Measurements from ENCODE around the gene CEMP1.

CEMP1 gene

GRCh38 chr16:2497116-2497630, 34.0 kb downstream of the CEMP1 start:
- no peak for FAIRE-seq
- no peak for DNase-seq (ENCODE audit: insufficient read length, low spot score)
- TF ChIP-seq, protein P1, sequence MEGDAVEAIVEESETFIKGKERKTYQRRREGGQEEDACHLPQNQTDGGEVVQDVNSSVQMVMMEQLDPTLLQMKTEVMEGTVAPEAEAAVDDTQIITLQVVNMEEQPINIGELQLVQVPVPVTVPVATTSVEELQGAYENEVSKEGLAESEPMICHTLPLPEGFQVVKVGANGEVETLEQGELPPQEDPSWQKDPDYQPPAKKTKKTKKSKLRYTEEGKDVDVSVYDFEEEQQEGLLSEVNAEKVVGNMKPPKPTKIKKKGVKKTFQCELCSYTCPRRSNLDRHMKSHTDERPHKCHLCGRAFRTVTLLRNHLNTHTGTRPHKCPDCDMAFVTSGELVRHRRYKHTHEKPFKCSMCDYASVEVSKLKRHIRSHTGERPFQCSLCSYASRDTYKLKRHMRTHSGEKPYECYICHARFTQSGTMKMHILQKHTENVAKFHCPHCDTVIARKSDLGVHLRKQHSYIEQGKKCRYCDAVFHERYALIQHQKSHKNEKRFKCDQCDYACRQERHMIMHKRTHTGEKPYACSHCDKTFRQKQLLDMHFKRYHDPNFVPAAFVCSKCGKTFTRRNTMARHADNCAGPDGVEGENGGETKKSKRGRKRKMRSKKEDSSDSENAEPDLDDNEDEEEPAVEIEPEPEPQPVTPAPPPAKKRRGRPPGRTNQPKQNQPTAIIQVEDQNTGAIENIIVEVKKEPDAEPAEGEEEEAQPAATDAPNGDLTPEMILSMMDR (IDR thresholded peaks at IDR 0.05; ENCODE audit: insufficient read depth, missing control alignments) = peak; percentile 1

DNA sequence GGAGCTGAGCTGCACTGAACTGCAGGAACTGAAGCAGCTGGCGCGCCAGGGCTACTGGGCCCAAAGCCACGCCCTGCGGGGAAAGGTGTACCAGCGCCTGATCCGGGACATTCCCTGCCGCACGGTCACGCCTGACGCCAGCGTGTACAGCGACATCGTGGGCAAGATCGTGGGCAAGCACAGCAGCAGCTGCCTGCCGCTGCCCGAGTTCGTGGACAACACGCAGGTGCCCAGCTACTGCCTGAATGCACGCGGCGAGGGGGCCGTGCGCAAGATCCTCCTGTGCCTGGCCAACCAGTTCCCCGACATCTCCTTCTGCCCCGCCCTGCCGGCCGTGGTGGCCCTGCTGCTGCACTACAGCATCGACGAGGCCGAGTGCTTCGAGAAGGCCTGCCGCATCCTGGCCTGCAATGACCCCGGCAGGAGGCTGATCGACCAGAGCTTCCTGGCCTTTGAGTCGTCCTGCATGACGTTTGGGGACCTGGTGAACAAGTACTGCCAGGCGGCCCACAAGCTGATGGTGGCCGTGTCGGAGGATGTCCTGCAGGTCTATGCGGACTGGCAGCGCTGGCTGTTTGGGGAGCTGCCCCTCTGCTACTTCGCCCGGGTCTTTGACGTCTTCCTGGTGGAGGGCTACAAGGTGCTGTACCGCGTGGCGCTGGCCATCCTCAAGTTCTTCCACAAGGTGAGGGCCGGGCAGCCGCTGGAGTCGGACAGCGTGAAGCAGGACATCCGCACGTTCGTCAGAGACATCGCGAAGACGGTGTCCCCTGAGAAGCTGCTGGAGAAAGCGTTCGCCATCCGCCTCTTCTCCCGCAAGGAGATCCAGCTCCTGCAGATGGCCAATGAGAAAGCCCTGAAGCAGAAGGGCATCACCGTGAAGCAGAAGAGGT, 34.7 kb downstream of the CEMP1 start:
- TF ChIP-seq, protein P1 (IDR thresholded peaks at IDR 0.05; ENCODE audit: insufficient read depth, missing control alignments) = no peak
- no peak for DNase-seq (ENCODE audit: insufficient read length, low spot score)
- FAIRE-seq = no peak

DNA sequence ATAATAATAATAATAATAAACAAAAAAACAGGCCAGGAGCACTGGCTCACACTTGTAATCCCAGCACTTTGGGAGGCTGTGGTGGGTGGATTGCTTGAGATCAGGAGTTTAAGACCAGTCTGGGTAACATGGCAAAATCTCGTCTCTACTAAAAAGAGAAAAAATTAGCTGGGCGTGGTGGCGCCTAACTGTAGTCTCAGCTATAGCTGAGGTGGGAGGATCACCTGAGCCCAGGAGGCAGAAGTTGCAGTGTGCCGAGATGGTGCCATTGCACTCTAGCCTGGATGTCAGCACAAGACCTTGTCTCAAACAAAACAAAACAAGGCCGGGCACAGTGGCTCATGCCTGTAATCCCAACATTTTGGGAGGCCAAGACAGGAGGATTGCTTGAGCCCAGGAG, 36.2 kb downstream of the CEMP1 start:
- TF ChIP-seq, protein P1 (IDR thresholded peaks at IDR 0.05; ENCODE audit: insufficient read depth, missing control alignments) = no peak
- DNase-seq (ENCODE audit: insufficient read length, low spot score) (no peak), FAIRE-seq (no peak)

DNA sequence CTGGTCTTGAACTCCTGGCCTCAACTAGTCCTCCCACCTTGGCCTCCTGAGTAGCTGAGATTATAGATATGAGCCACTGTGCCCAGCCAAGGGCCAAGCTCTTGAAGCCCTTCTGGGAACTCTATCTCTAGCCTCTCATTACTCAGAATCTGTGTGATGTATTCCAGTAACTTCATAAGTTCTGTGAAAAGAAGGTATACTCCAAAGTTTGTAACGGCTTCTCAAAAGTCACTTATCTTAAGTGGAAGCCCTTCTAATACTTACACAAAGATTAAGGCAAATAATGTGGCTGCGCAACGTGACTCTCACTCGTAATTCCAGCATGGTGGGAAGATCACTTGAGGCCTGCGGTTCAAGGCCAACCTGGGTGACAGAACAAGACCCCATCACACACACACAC, 36.6 kb downstream of the CEMP1 start:
- no peak for DNase-seq (ENCODE audit: insufficient read length, low spot score)
- TF ChIP-seq, protein P1 (IDR thresholded peaks at IDR 0.05; ENCODE audit: insufficient read depth, missing control alignments) = no peak
- FAIRE-seq = no peak

DNA sequence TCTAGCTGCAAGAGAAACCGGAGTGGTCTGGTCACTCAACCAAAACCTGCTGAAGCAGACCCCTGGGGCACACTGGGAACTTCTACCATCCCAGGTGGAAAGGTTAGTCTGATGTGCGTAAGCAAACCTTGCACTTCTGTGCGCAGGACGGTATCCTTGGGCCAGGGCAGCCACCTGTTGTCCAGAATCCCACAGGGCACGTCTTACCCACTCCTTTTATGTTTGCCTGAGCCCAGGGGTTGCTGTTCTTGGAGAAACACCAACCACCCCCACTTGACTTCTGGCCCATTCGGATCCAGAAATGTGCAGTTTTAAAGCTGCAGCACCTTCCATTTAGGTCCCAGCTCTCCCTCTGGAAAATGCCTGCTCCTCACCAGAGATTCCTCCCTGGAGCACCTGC, 37.6 kb downstream of the CEMP1 start:
- no peak for FAIRE-seq
- TF ChIP-seq, protein P1 (IDR thresholded peaks at IDR 0.05; ENCODE audit: insufficient read depth, missing control alignments) = no peak

GRCh38 chr16:2492292-2492691, 38.9 kb downstream of the CEMP1 start:
- FAIRE-seq (no peak), DNase-seq (ENCODE audit: insufficient read length, low spot score) (no peak)
- TF ChIP-seq, protein P1 (IDR thresholded peaks at IDR 0.05; ENCODE audit: insufficient read depth, missing control alignments) = no peak

More for the DNA sequence above, 37.6 kb downstream of the CEMP1 start:
- DNase-seq (ENCODE audit: insufficient read length, low spot score) = no peak
